CD14-positive monocyte (primary cell): ENCODE measurements around the gene CMTM8. TPM values are rescaled to one million over a fixed set of nuclear protein-coding genes. Genes with fewer than 3 reads are reported as not detected.

Experiments
- DNase-seq, 3 donors: peaks; one replicate each; pipeline ENCODE4 v3.0.0-alpha.2; 2011 to 2022
- H2AFZ ChIP-seq: 2 replicates; pipeline ENCODE4 v1.6.0; 2012; ENCODE audit warnings: mild to moderate bottlenecking, low read depth, low read length, inconsistent platforms; ENCODE audit not compliant: insufficient read depth, poor library complexity, severe bottlenecking
- H3K27ac ChIP-seq, 2 donors: 1 replicate in 1 of 2; 2 replicates in 1 of 2; pipeline ENCODE4 v1.5.1; 2012 to 2013; ENCODE audit warnings: low read length in 2 of 2, control low read depth in 1 of 2, inconsistent platforms in 1 of 2, low read depth in 1 of 2, mild to moderate bottlenecking in 1 of 2
- H3K27me3 ChIP-seq, 2 donors: one replicate each; pipeline versions ENCODE4 v1.6.0 to v1.6.1; 2011 to 2013; ENCODE audit warnings: low read length in 2 of 2; ENCODE audit not compliant: control insufficient read depth in 2 of 2, insufficient read depth in 2 of 2
- H3K36me3 ChIP-seq, 2 donors: replicated peaks in 1 of 2; 1 replicate in 1 of 2; 2 replicates in 1 of 2; pipeline versions ENCODE4 v1.5.1 to v1.6.1; 2012 to 2013; ENCODE audit warnings: low read length in 2 of 2, control low read depth in 1 of 2, inconsistent platforms in 1 of 2, mild to moderate bottlenecking in 1 of 2; ENCODE audit not compliant: insufficient read depth in 2 of 2, control insufficient read depth in 1 of 2
- H3K4me1 ChIP-seq, 2 donors: 1 replicate in 1 of 2; 2 replicates in 1 of 2; pipeline versions ENCODE4 v1.5.1 to v1.6.1; 2012 to 2013; ENCODE audit warnings: low read length in 2 of 2, control low read depth in 1 of 2, inconsistent platforms in 1 of 2, mild to moderate bottlenecking in 1 of 2, moderate library complexity in 1 of 2; ENCODE audit not compliant: insufficient read depth in 2 of 2, control insufficient read depth in 1 of 2
- H3K4me2 ChIP-seq: replicated peaks from 2 replicates; pipeline ENCODE3; 2012; ENCODE audit warnings: low read length, moderate library complexity, mild to moderate bottlenecking; ENCODE audit not compliant: poor library complexity, severe bottlenecking; ENCODE audit errors: extremely low read depth
- H3K4me3 ChIP-seq, 3 experiments: fragments of 200-600 bp in 1 of 3; sonication (generic) in 1 of 3; replicated peaks in 1 of 3; 1 replicate in 2 of 3; 2 replicates in 1 of 3; pipeline ENCODE4 v1.5.1; 2011 to 2013; ENCODE audit warnings: low read length in 3 of 3, mild to moderate bottlenecking in 3 of 3, control low read depth in 2 of 3, low read depth in 2 of 3, inconsistent platforms in 1 of 3, moderate library complexity in 1 of 3
- H3K79me2 ChIP-seq: 2 replicates; pipeline ENCODE4 v1.6.0; 2012; ENCODE audit warnings: mild to moderate bottlenecking, control low read depth, inconsistent platforms, low read length, moderate library complexity; ENCODE audit not compliant: insufficient read depth
- H3K9ac ChIP-seq: 2 replicates; pipeline ENCODE4 v1.6.0; 2017; ENCODE audit warnings: low read length, mild to moderate bottlenecking; ENCODE audit not compliant: insufficient read depth, poor library complexity, severe bottlenecking
- H3K9me3 ChIP-seq, 2 donors: replicated peaks in 1 of 2; 1 replicate in 1 of 2; 2 replicates in 1 of 2; pipeline versions ENCODE4 v1.5.1 to v1.6.1; 2012 to 2013; ENCODE audit warnings: low read length in 2 of 2, control low read depth in 1 of 2; ENCODE audit not compliant: control insufficient read depth in 1 of 2, insufficient read depth in 1 of 2
- H4K20me1 ChIP-seq: 2 replicates; pipeline ENCODE4 v1.6.0; 2012; ENCODE audit warnings: mild to moderate bottlenecking, low read length, control low read depth, moderate library complexity; ENCODE audit not compliant: insufficient read depth
- H3K27ac Mint-ChIP-seq, 7 donors: one replicate each; pipeline ENCODE4 v1.8.0; 2020; ENCODE audit warnings: mild to moderate bottlenecking in 7 of 7, mixed read lengths in 7 of 7, moderate library complexity in 6 of 7, inconsistent platforms in 2 of 7
- H3K27me3 Mint-ChIP-seq, 3 donors: one replicate each; pipeline ENCODE4 v1.8.0; 2021 to 2022; ENCODE audit warnings: low read depth in 3 of 3, mild to moderate bottlenecking in 3 of 3, mixed read lengths in 3 of 3, moderate library complexity in 3 of 3, inconsistent platforms in 1 of 3
- H3K36me3 Mint-ChIP-seq, 2 donors: one replicate each; pipeline ENCODE4 v1.8.0; 2020; ENCODE audit warnings: mixed read lengths in 2 of 2, inconsistent platforms in 1 of 2, mild to moderate bottlenecking in 1 of 2
- H3K4me1 Mint-ChIP-seq: one replicate; pipeline ENCODE4 v1.8.0; 2020; ENCODE audit warnings: mild to moderate bottlenecking, mixed read lengths
- H3K4me3 Mint-ChIP-seq, 2 donors: one replicate each; pipeline ENCODE4 v1.8.0; 2020; ENCODE audit warnings: mild to moderate bottlenecking in 2 of 2, mixed read lengths in 2 of 2, moderate library complexity in 1 of 2
- H3K9me3 Mint-ChIP-seq, 7 donors: one replicate each; pipeline ENCODE4 v1.8.0; 2020 to 2022; ENCODE audit warnings: mixed read lengths in 7 of 7, mild to moderate bottlenecking in 6 of 7, moderate library complexity in 6 of 7, inconsistent platforms in 2 of 7
- WGBS: methylation state at CpG from one replicate; pipeline ENCODE4 v1.1.5; 2013; ENCODE audit warnings: missing lambda C conversion rate; ENCODE audit not compliant: insufficient coverage; 5-methylcytosine and 5-hydroxymethylcytosine counted together
- intact Hi-C, 2 donors: fragments of 100-400 bp; cut with micrococcal nuclease; formaldehyde crosslinking; loops; one replicate each; pipeline versions ENCODE4 v1.15.0 to v1.15.1; 2023
- polyA plus RNA-seq, 3 donors: library from polyadenylated mRNA; depleted of rRNA in 1 of 3; unstranded in 2 of 3; stranded (reverse) in 1 of 3; fragments of 300-500 nt in 2 of 3; fragments of >200 nt in 1 of 3; fragmentation: Illumina TruSeq in 2 of 3; gene quantifications; 1 replicate in 2 of 3; 2 replicates in 1 of 3; pipeline ENCODE4 v1.2.3, GENCODE V29; 2012 to 2021
- TF ChIP-seq, protein P1 (sequence below): fragments of 200-600 bp; IDR thresholded peaks from one replicate; pipeline ENCODE4 v1.8.0; 2022; ENCODE audit warnings: antibody characterized with exemption, mild to moderate bottlenecking

Gene CMTM8
- polyA plus RNA-seq, 3 donors: 0.46 to 2.5 (median 0.94) TPM

DNA sequence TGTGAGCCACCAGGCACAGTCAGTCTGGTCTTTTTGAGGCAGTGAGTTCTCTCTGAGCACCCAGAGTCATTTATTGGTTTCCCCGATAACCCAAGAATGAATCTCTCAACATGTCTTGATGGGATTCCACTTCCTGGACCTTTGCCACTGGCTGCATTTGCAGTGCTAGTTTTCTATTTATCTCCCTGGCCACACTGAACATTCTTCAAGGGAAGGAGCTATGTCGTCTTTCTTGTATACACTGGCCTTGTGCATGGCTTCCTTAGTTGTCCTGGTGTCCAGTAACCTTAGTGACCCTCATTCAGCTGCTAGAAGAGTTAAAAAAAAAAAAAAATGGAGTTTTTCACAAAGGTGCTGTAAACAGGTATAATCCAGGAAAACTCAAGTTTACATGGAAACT, 88.3 kb downstream of the CMTM8 start:
- Mint-ChIP-seq H3K27ac (no peak overlapping the region), H3K36me3 (no peaks in the 10 kb centered on the region), H3K9me3 (no peaks in the 10 kb centered on the region), H3K4me1 (no peaks in the 10 kb centered on the region), H3K27me3 (peaks cover 0 to 8% (median 7%) of the 10 kb centered on the region in 3 donors), H3K4me3 (no peak overlapping the region)
- Histone ChIP-seq H2AFZ (no peak overlapping the region), H3K4me1 (no peaks in the 10 kb centered on the region), H3K27ac (no peak overlapping the region), H3K27me3 (no peaks in the 10 kb centered on the region), H3K4me2 (no peak overlapping the region), H3K9ac (no peak overlapping the region), H4K20me1 (no peaks in the 10 kb centered on the region), H3K4me3 (no peak overlapping the region), H3K9me3 (no peaks in the 10 kb centered on the region), H3K79me2 (no peaks in the 10 kb centered on the region), H3K36me3 (no peaks in the 10 kb centered on the region)
- TF ChIP-seq, protein P1, sequence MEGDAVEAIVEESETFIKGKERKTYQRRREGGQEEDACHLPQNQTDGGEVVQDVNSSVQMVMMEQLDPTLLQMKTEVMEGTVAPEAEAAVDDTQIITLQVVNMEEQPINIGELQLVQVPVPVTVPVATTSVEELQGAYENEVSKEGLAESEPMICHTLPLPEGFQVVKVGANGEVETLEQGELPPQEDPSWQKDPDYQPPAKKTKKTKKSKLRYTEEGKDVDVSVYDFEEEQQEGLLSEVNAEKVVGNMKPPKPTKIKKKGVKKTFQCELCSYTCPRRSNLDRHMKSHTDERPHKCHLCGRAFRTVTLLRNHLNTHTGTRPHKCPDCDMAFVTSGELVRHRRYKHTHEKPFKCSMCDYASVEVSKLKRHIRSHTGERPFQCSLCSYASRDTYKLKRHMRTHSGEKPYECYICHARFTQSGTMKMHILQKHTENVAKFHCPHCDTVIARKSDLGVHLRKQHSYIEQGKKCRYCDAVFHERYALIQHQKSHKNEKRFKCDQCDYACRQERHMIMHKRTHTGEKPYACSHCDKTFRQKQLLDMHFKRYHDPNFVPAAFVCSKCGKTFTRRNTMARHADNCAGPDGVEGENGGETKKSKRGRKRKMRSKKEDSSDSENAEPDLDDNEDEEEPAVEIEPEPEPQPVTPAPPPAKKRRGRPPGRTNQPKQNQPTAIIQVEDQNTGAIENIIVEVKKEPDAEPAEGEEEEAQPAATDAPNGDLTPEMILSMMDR: no peak
- WGBS: 100% methylated on average over 1 of the region's 2 CpGs
- intact Hi-C loops: no loop called here
- no peak for DNase-seq

DNA sequence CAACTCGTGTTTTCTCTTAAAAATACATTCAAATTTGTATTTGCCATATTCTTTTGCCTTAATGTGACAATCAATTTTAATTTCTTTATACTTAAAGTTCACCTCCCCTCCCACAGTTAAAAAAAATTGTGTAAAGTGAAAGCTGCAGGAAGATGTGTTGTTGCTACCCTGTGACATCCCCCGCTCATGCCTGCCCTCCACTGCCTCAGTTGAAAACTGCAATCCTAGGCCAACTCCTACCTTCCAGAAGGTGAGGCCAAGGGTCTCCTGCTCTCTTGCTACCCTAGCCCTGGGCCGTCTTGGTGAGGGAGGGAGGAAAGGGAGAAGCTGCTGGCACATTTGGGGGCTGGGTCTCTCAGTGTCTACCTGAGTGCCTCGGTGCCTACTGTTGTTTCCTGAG, 96.2 kb downstream of the CMTM8 start:
- Histone ChIP-seq H2AFZ (no peak overlapping the region), H3K4me3 (no peak overlapping the region), H3K27me3 (no peaks in the 10 kb centered on the region), H3K9me3 (no peaks in the 10 kb centered on the region), H3K79me2 (no peaks in the 10 kb centered on the region), H3K9ac (no peak overlapping the region), H4K20me1 (no peaks in the 10 kb centered on the region), H3K4me1 (no peaks in the 10 kb centered on the region), H3K27ac (no peak overlapping the region), H3K4me2 (no peak overlapping the region), H3K36me3 (no peaks in the 10 kb centered on the region)
- Mint-ChIP-seq H3K36me3 (no peaks in the 10 kb centered on the region), H3K4me3 (no peak overlapping the region), H3K27me3 (peaks cover 3 to 5% (median 4%) of the 10 kb centered on the region in 3 donors), H3K27ac (peak overlapping the region in 1 of 7 donors; percentile 13), H3K9me3 (no peaks in the 10 kb centered on the region), H3K4me1 (no peaks in the 10 kb centered on the region)
- no peak for DNase-seq
- 100% methylated on average over 1 of the region's 4 CpGs for WGBS
- TF ChIP-seq, protein P1: no peak
- intact Hi-C loops: no loop called here
